Measurements from ENCODE around the gene GOLGA3.

GOLGA3 gene

DNA sequence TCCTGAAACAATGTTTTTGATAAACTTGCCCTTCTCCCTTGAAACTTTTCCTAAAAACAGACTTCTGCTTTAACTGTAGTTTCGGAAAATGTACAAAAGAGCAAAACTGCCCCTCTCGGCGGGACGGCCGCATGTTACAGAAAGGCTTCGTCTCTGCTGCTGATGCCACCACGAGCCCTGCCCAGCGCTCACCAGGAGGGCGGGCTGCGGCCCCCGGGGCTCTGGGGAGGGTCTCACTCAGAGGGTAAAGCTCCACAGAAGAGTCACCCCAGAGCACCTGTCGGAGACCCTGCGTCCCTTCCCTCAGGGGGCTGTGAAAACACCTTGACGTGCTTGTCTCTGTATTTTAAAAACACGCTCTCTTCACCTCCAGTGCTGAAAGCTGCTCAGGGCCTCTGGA lies 12.5 kb upstream of the GOLGA3 start:
- DNase-seq: no peak

GRCh38 chr12:132840536-132840935 lies 11.9 kb upstream of the GOLGA3 start:
- DNase-seq: no peak

DNA sequence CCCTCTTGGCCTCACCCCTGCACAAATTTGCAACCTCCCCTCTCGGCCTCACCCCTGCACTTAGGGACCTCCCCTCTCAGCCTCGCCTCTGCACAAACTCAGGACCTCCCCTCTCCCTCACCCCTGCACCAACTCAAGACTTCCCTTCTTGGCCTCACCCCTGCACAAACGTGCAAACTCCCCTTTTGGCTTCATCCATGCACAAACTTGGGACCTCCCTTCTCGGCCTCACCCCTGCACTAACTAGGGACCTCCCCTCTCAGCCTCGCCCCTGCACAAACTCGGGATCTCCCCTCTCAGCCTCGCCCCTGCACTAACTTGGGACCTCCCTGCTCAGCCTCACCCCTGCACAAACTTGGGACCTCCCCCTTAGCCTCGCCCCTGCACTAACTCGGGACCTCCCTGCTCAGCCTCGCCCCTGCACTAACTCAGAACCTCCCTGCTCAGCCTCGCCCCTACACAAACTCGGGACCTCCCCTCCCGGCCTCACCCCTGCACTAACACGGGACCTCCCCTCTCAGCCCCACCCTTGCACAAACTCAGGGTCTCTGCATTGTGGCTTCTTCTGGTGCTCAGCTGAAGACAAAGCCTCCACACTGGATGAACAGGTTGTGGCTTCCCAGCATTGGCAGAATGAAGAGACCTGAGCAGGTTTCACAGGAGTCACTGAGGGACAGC lies 11.0 kb upstream of the GOLGA3 start:
- no peak for DNase-seq

- no peak for DNase-seq
Measured at GRCh38 chr12:132838410-132839080, 9.9 kb upstream of the GOLGA3 start.

DNA sequence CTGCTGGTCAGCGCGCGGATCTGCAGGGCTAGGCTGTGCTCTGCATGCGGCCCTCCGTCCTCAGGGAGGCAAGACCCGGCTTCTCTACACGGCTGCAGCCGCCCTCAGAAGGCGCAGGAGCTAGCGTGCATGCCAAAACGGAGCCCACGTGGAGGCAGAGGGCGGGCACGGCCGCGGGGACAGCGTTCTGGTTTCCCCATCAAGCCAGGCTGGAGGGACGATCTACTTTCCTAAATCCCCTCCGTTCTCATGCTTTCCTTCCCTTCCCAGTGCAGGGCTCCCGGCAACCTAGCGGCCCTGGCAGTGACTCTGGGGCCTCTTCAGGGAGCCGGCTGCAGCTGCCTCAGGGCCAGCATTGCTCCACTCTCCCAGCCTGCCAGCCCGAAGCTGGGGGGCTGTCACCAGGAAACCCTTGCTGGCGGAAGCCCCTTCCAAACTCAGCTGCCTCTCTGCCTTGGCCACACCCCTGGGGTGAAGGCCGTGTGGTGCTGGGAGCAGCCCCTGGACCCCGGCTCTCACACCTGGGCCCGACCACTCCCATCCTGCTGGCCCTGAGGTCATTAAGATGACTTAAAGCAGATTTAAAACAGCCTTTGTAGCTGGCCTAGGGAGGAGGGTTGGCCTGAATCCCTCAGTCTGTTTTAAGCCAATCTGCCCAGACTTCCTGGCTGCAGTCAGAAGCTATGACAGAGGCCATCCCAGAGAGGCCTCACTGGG lies 9.2 kb upstream of the GOLGA3 start:
- no peak for DNase-seq

- DNase-seq: peak; percentile 37
Measured at GRCh38 chr12:132836795-132837331, 8.2 kb upstream of the GOLGA3 start.

GRCh38 chr12:132836230-132836629 lies 7.6 kb upstream of the GOLGA3 start:
- DNase-seq: peak; percentile 22

- DNase-seq: no peak
Measured at GRCh38 chr12:132835076-132836025, 6.7 kb upstream of the GOLGA3 start.

GRCh38 chr12:132834181-132834711 lies 5.6 kb upstream of the GOLGA3 start:
- DNase-seq: no peak

GRCh38 chr12:132833341-132833740 lies 4.7 kb upstream of the GOLGA3 start:
- no peak for DNase-seq

DNA sequence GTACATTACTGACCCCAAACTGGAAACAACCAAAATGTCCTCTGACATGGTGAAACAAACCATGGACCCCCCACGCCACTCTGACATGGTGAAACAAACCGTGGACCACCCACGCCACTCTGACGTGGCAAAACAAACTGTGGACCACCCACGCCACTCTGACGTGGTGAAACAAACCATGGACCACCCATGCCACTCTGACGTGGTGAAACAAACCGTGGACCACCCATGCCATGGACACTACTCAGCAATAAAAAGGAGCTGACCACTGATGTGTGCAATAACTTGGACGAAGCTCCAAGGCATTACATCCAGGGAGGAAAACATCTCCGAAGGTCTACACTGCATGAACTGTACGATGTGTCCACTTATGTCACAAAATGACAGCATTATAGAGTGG lies 3.1 kb upstream of the GOLGA3 start:
- DNase-seq: no peak

GRCh38 chr12:132827763-132828703 lies 636 bp downstream of the GOLGA3 start:
- no peak for DNase-seq

DNA sequence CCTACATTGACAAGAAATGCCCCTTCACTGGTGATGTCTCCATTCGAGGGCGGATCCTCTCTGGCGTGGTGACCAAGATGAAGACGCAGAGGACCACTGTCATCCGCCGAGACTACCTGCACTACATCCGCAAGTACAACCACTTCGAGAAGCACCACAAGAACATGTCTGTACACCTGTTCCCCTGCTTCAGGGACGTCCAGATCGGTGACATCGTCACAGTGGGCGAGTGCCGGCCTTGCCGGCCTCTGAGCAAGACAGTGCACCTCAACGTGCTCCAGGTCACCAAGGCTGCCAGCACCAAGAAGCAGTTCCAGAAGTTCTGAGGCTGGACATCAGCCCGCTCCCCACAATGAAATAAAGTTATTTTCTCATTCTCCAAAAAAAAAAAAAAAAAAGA lies 2.8 kb downstream of the GOLGA3 start:
- DNase-seq: no peak

DNA sequence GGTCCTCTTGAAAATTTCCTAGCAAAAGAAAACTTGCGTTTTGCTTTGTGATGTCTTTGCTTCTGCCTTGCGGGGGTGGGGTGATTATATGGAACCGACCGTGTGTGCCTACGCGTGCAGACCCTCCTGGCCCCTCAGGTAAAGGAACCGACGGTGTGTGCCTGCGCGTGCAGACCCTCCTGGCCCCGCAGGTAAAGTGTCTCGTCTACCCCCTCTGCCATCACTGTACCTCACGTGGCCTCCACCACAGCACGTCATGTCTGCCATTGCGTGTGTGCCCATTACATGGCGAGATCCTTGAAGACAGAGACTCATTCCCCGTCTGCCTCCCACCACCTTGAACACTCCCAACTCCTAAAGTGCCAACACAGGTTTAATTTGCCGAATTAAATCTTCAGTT lies 3.6 kb downstream of the GOLGA3 start:
- no peak for DNase-seq

GRCh38 chr12:132824053-132824452 lies 4.6 kb downstream of the GOLGA3 start:
- no peak for DNase-seq

DNA sequence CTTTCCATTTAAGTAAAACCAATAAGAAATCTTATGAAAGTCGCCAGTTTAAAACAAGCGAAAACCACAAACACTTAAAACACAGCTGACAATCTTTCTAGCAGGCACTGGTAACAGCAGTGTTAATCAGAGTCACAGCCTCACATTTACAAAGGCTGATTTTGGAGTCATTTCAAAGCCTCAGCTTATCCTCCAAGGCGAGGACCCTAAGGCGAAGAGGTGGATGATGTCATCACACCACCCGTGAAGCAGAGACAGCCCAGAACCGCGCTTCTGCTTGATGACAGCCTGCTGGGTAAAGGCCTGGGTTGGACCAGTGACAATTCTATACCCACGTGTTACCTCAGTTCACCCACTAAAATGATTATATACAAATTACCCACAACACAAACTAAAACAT lies 10.1 kb downstream of the GOLGA3 start:
- DNase-seq: no peak

DNA sequence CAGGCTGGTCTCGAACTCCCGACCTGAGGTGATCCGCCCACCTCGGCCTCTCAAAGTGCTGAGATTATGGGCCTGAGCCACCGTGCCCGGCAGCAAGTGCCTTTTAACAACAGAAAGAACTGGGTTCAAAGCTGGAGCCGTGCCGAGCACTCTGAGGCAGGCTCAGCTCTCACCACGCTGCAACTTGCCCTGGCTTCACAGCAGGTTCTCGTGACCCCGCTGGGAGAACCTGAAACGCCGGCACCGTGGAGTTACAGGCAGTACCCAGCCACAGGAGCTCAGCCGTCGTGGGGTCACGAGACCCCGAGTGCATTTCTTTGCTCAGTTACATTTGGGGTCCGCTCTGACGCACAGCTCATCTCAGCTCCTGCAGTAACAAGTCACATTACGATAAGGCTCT lies 14.4 kb downstream of the GOLGA3 start:
- DNase-seq: no peak

GRCh38 chr12:132813443-132813842 lies 15.2 kb downstream of the GOLGA3 start:
- DNase-seq: no peak

- no peak for DNase-seq
Measured at GRCh38 chr12:132812631-132813305, 15.9 kb downstream of the GOLGA3 start.

DNA sequence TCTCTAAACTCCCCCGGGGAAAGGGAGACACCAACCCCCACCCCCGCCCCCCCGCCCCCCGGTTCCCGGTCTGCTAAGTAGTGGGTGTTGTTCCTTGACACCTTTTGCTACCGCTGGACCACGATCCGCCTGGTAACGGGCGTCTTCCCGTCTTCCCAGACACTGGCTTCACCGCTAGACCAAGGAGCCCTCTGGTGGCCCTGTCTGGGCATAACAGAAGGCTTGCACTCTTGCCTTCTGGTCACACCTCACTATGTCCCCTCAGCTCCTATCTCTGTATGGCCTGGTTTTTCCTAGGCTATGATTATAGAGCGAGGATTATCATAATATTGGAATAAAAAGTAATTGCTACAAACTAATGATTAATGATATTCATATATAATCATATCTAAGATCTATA lies 19.3 kb downstream of the GOLGA3 start:
- DNase-seq: peak; percentile 2

All from NCI-H2171 treated with DMSO at 0.1 percent for 48 hours (cell line).